AG09319 (cell line): ENCODE measurements around the gene MROH7.
"Not testable (repeated sequence)": the region's sequence is repeated elsewhere in the genome, so short reads cannot be mapped to it uniquely, and the experiment has no call there.

Source experiments
- DNase-seq: peaks from one replicate; pipeline ENCODE4 v3.0.0-alpha.2; 2010; ENCODE audit warnings: low read depth; ENCODE audit errors: extremely low read depth
- TF ChIP-seq, protein P1 (sequence below): IDR thresholded peaks from 2 replicates; pipeline ENCODE4 v1.5.1; 2011; ENCODE audit warnings: low read depth, mild to moderate bottlenecking, inconsistent platforms, low read length, moderate library complexity

The MROH7 gene

DNA sequence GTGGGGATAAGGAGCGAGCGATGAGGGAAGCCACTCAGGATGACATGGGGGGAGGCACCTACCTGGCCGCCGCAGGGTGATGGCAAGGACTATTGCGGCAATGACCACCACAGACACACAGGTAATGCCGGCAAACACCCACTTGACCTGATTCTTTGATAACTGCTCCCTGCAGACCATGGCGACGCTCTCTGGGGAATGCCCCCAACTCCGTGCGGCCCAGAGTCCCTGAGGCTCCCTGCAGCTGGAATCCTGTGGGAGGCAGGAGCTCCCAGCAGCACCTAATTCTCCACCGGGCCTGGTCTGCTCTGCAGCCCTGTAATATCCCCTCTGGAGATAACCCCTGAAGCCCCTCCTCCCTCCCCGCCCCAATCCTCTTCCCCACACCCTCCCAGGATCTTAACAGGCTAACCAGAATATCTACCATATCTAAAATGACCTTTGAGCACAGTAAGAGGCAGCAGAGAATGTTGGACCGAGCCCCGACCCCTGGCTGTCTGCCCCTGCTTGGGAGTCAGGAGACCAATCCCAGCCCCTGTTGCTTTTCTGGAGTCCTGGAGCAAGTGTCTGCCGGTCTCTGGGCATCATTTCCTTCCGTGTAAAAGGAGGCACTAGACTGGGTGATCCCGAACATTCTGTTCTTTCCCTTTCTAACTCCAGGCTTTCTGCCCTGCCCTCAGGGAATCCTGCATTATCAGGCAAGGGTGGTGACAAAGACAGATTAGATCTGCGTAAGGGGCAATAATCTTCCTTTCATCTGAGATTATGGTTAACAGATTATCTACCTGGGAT is 18.2 kb upstream of the MROH7 start, which contains the start of gene FAM151A:
FAM151A (minus strand) TSS at position 310 of the 792 bp plus-strand sequence; CDS start at position 180, 130 bp downstream.
- TF ChIP-seq, protein P1, sequence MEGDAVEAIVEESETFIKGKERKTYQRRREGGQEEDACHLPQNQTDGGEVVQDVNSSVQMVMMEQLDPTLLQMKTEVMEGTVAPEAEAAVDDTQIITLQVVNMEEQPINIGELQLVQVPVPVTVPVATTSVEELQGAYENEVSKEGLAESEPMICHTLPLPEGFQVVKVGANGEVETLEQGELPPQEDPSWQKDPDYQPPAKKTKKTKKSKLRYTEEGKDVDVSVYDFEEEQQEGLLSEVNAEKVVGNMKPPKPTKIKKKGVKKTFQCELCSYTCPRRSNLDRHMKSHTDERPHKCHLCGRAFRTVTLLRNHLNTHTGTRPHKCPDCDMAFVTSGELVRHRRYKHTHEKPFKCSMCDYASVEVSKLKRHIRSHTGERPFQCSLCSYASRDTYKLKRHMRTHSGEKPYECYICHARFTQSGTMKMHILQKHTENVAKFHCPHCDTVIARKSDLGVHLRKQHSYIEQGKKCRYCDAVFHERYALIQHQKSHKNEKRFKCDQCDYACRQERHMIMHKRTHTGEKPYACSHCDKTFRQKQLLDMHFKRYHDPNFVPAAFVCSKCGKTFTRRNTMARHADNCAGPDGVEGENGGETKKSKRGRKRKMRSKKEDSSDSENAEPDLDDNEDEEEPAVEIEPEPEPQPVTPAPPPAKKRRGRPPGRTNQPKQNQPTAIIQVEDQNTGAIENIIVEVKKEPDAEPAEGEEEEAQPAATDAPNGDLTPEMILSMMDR = no peak
- no peak for DNase-seq

GRCh38 chr1:54624466-54625464 is 16.8 kb upstream of the MROH7 start:
- no peak for DNase-seq
- TF ChIP-seq, protein P1 = no peak

DNA sequence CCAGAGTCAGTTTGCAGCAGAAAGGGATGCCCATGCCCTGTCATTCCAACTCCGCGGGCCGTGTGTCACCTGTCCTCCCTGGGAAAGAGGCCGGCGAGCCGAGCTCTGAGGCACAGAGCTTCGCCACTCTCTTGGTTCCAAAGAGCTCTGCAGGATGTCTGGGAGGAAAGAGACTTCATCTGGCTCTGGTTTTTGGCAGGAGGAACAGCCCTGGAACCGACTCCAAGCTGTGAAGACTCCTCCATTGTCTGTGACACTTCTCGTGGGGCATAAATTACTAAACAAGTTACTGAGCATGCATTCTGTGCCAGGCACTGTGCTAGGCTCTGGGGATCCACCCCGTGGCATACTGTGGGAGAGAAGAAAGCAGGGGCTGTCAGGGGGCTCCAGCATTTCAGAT is 14.4 kb upstream of the MROH7 start:
- TF ChIP-seq, protein P1 = no peak
- no peak for DNase-seq

GRCh38 chr1:54635804-54636203 is 5.8 kb upstream of the MROH7 start:
- not testable (repeated sequence) for DNase-seq

DNA sequence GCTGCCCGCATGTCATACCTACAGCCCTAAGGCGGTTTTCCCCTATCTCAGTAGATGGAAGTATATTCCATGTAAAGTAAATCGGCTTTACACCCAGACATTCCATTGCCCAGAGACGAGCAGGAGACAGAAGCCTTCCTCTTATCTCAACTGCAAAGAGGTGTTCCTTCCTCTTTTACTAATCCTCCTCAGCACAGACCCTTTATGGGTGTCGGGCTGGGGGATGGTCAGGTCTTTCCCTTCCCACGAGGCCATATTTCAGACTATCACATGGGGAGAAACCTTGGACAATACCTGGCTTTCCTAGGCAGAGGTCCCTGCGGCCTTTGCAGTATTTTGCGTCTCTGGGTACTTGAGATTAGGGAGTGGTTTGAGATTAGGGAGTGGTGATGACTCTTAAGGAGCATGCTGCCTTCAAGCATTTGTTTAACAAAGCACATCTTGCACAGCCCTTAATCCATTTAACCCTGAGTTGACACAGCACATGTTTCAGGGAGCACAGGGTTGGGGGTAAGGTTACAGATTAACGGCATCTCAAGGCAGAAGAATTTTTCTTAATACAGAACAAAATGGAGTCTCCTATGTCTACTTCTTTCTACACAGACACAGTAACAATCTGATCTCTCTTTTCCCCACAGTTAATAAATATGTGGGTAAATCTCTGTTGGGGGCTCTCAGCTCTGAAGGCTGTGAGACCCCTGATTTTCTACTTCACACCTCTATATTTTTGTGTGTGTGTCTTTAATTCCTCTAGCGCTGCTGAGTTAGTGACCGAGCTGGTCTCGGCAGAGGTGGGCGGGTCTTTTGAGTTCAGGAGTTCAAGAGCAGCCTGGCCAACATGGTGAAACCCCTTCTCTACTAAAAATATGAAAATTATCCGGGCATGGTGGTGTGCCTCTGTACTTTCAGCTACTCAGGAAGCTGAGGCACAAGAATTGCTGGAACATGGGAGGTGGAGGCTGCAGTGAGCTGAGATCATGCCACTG is 4.8 kb upstream of the MROH7 start:
- not testable (repeated sequence) for DNase-seq

- TF ChIP-seq, protein P1 = no peak
- no peak for DNase-seq
Measured at GRCh38 chr1:54640361-54640760, 1.2 kb upstream of the MROH7 start.

GRCh38 chr1:54643736-54644135 is 2.1 kb downstream of the MROH7 start:
- DNase-seq = no peak
- TF ChIP-seq, protein P1 = no peak
